Activated CD4-positive, alpha-beta T cell treated with anti-CD3 and anti-CD28 coated beads, Interleukin-2, amount 10 ng/mL, durations not matched to agents 7 days and 5 days (primary cell): ENCODE data around the gene CLEC17A. TPM values are rescaled to one million over a fixed set of nuclear protein-coding genes. Genes with fewer than 3 reads are reported as not detected.
"Not testable (repeated sequence)": the region's sequence is repeated elsewhere in the genome, so short reads cannot be mapped to it uniquely, and the experiment has no call there.

Experiments used
- CTCF ChIA-PET: fragments of 350-600 bp; sonication (Branson Sonifier 250); formaldehyde crosslinking; loops from one replicate; lab custom pipeline; 2021; ENCODE audit warnings: antibody characterized with exemption; lab: Charles Lee
- POLR2A ChIA-PET: fragments of 350-600 bp; sonication (Branson Sonifier 250); formaldehyde crosslinking; loops from one replicate; lab custom pipeline; 2021; ENCODE audit warnings: antibody characterized with exemption; lab: Charles Lee
- DNase-seq: peaks from one replicate; pipeline ENCODE4 v3.0.0-alpha.2; 2020
- H3K27ac Mint-ChIP-seq: one replicate; pipeline ENCODE4 v1.8.0; 2021; ENCODE audit warnings: mild to moderate bottlenecking, moderate library complexity, mixed read lengths
- H3K27me3 Mint-ChIP-seq: one replicate; pipeline ENCODE4 v1.8.0; 2021; ENCODE audit warnings: mixed read lengths
- H3K36me3 Mint-ChIP-seq: one replicate; pipeline ENCODE4 v1.8.0; 2021; ENCODE audit warnings: low read depth, mixed read lengths
- H3K4me1 Mint-ChIP-seq: one replicate; pipeline ENCODE4 v1.8.0; 2021; ENCODE audit warnings: mixed read lengths
- H3K4me3 Mint-ChIP-seq: one replicate; pipeline ENCODE4 v1.8.0; 2021; ENCODE audit warnings: mild to moderate bottlenecking, moderate library complexity, mixed read lengths
- H3K9me3 Mint-ChIP-seq: one replicate; pipeline ENCODE4 v1.8.0; 2021; ENCODE audit warnings: mixed read lengths
- total RNA-seq, 2 experiments: library from RNA; stranded (reverse); gene quantifications; one replicate each; pipeline ENCODE4 v1.2.3, GENCODE V29; 2021

Gene CLEC17A
- total RNA-seq, 2 experiments from 2014 or later = not detected

- ChIA-PET POLR2A (no interaction called here), CTCF (interaction anchor here (0.5 to 2.3 kb wide), 3 partner anchors 11 to 1283 kb away, joined by 3 to 8 read pairs (median 3); partner anchors contain the start of gene NDUFB7)
Measured at GRCh38 chr19:14561249-14561648, 21.6 kb upstream of the CLEC17A start.

GRCh38 chr19:14561847-14562351 lies 21.0 kb upstream of the CLEC17A start:
- H3K4me1 Mint-ChIP-seq = peaks cover 12% of the 10 kb centered on the region
- peaks cover 20% of the 10 kb centered on the region for H3K36me3 Mint-ChIP-seq
- ChIA-PET POLR2A (no interaction called here), CTCF (interaction anchor here (0.5 to 2.3 kb wide), 3 partner anchors 10 to 1284 kb away, joined by 3 to 8 read pairs (median 3); partner anchors contain the start of gene NDUFB7)
- no peak for DNase-seq
- H3K27ac Mint-ChIP-seq = no peak overlapping the region
- no peaks in the 10 kb centered on the region for H3K9me3 Mint-ChIP-seq
- H3K27me3 Mint-ChIP-seq = no peaks in the 10 kb centered on the region
- H3K4me3 Mint-ChIP-seq = no peak overlapping the region

More at GRCh38 chr19:14561249-14561648, 21.6 kb upstream of the CLEC17A start:
- no peak for DNase-seq
- H3K36me3 Mint-ChIP-seq = peaks cover 20% of the 10 kb centered on the region
- H3K27me3 Mint-ChIP-seq = no peaks in the 10 kb centered on the region
- H3K4me3 Mint-ChIP-seq = no peak overlapping the region
- H3K27ac Mint-ChIP-seq = no peak overlapping the region
- no peaks in the 10 kb centered on the region for H3K9me3 Mint-ChIP-seq
- H3K4me1 Mint-ChIP-seq = peaks cover 18% of the 10 kb centered on the region

- Mint-ChIP-seq H3K36me3 (peaks cover 27% of the 10 kb centered on the region), H3K4me1 (peaks cover 21% of the 10 kb centered on the region), H3K27ac (no peak overlapping the region)
Measured at GRCh38 chr19:14562660-14563589, 20.0 kb upstream of the CLEC17A start.

GRCh38 chr19:14563590-14563926 lies 19.3 kb upstream of the CLEC17A start:
- ChIA-PET POLR2A (no interaction called here), CTCF (interaction anchor here (1.1 to 2.3 kb wide), 2 partner anchors 8 to 10 kb away, joined by 3 to 8 read pairs; partner anchors contain the start of gene NDUFB7)
- H3K27ac Mint-ChIP-seq = peak overlapping the region; percentile 83
- no peaks in the 10 kb centered on the region for H3K9me3 Mint-ChIP-seq
- peaks cover 27% of the 10 kb centered on the region for H3K36me3 Mint-ChIP-seq
- H3K4me1 Mint-ChIP-seq = peaks cover 22% of the 10 kb centered on the region
- no peak overlapping the region for H3K4me3 Mint-ChIP-seq
- no peak for DNase-seq
- H3K27me3 Mint-ChIP-seq = no peaks in the 10 kb centered on the region

More at GRCh38 chr19:14562660-14563589, 20.0 kb upstream of the CLEC17A start:
- no peak for DNase-seq
- H3K27me3 Mint-ChIP-seq = no peaks in the 10 kb centered on the region
- POLR2A ChIA-PET = no interaction called here
- H3K9me3 Mint-ChIP-seq = no peaks in the 10 kb centered on the region
- CTCF ChIA-PET = interaction anchor here (1.1 to 2.3 kb wide), 2 partner anchors 9 to 10 kb away, joined by 3 to 8 read pairs; partner anchors contain the start of gene NDUFB7
- no peak overlapping the region for H3K4me3 Mint-ChIP-seq

- no peak overlapping the region for H3K4me3 Mint-ChIP-seq
- peak; percentile 62 for DNase-seq
- ChIA-PET POLR2A (no interaction called here), CTCF (interaction anchor here (0.9 to 1.1 kb wide), 2 partner anchors 7 to 11 kb away, joined by 3 to 6 read pairs; no protein-coding TSS in a partner anchor)
- peak overlapping the region; percentile 83 for H3K27ac Mint-ChIP-seq
- H3K4me1 Mint-ChIP-seq = peaks cover 23% of the 10 kb centered on the region
- H3K36me3 Mint-ChIP-seq = peaks cover 27% of the 10 kb centered on the region
- no peaks in the 10 kb centered on the region for H3K27me3 Mint-ChIP-seq
- no peaks in the 10 kb centered on the region for H3K9me3 Mint-ChIP-seq
Measured at GRCh38 chr19:14563989-14564651, 18.8 kb upstream of the CLEC17A start.

GRCh38 chr19:14564652-14565297 lies 18.1 kb upstream of the CLEC17A start:
- H3K9me3 Mint-ChIP-seq, H3K27me3 Mint-ChIP-seq, POLR2A ChIA-PET, H3K4me3 Mint-ChIP-seq, DNase-seq: not testable (repeated sequence)
- peak overlapping the region; percentile 25 for H3K27ac Mint-ChIP-seq
- H3K4me1 Mint-ChIP-seq = peaks cover 29% of the 10 kb centered on the region
- peaks cover 27% of the 10 kb centered on the region for H3K36me3 Mint-ChIP-seq
- CTCF ChIA-PET = interaction anchor here (0.6 to 0.9 kb wide), 2 partner anchors 8 to 31 kb away, joined by 4 to 6 read pairs; no protein-coding TSS in a partner anchor

GRCh38 chr19:14565298-14565679 lies 17.6 kb upstream of the CLEC17A start:
- Mint-ChIP-seq H3K4me1 (peaks cover 30% of the 10 kb centered on the region), H3K36me3 (peaks cover 27% of the 10 kb centered on the region), H3K4me3 (no peak overlapping the region), H3K9me3 (no peaks in the 10 kb centered on the region), H3K27me3 (no peaks in the 10 kb centered on the region), H3K27ac (no peak overlapping the region)
- no peak for DNase-seq
- ChIA-PET CTCF (interaction anchor here (0.9 kb wide), 1 partner anchor 9 kb away, joined by 6 read pairs; no protein-coding TSS in a partner anchor), POLR2A (no interaction called here)

GRCh38 chr19:14565765-14566711 lies 16.8 kb upstream of the CLEC17A start:
- ChIA-PET CTCF (no interaction called here), POLR2A (no interaction called here)
- no peaks in the 10 kb centered on the region for H3K27me3 Mint-ChIP-seq

GRCh38 chr19:14566712-14567077 lies 16.2 kb upstream of the CLEC17A start:
- POLR2A ChIA-PET = no interaction called here
- Mint-ChIP-seq H3K4me1 (peaks cover 42% of the 10 kb centered on the region), H3K27ac (no peak overlapping the region), H3K27me3 (no peaks in the 10 kb centered on the region), H3K36me3 (peaks cover 27% of the 10 kb centered on the region), H3K9me3 (no peaks in the 10 kb centered on the region), H3K4me3 (no peak overlapping the region)
- CTCF ChIA-PET = no interaction called here
- DNase-seq = no peak

More at GRCh38 chr19:14565765-14566711, 16.8 kb upstream of the CLEC17A start:
- Mint-ChIP-seq H3K36me3 (peaks cover 27% of the 10 kb centered on the region), H3K4me1 (peaks cover 37% of the 10 kb centered on the region), H3K27ac (no peak overlapping the region), H3K4me3 (no peak overlapping the region), H3K9me3 (no peaks in the 10 kb centered on the region)
- DNase-seq = no peak

GRCh38 chr19:14567079-14567478 lies 15.8 kb upstream of the CLEC17A start:
- Mint-ChIP-seq H3K4me3 (no peak overlapping the region), H3K9me3 (no peaks in the 10 kb centered on the region), H3K36me3 (peaks cover 27% of the 10 kb centered on the region), H3K4me1 (peaks cover 44% of the 10 kb centered on the region), H3K27ac (no peak overlapping the region), H3K27me3 (no peaks in the 10 kb centered on the region)
- ChIA-PET POLR2A (no interaction called here), CTCF (interaction anchor here (1.7 to 5.7 kb wide), 2 partner anchors 10 to 17 kb away, joined by 3 to 30 read pairs; no protein-coding TSS in a partner anchor)
- DNase-seq = no peak

GRCh38 chr19:14570864-14571527 lies 11.9 kb upstream of the CLEC17A start:
- no peaks in the 10 kb centered on the region for H3K9me3 Mint-ChIP-seq
- no peak for DNase-seq
- H3K4me1 Mint-ChIP-seq = peaks cover 43% of the 10 kb centered on the region
- H3K36me3 Mint-ChIP-seq = peaks cover 9% of the 10 kb centered on the region
- peak overlapping the region; percentile 92 for H3K27ac Mint-ChIP-seq
- ChIA-PET POLR2A (no interaction called here), CTCF (interaction anchor here (0.7 to 5.7 kb wide), 5 partner anchors 11 to 118 kb away, joined by 3 to 100 read pairs (median 3); partner anchors contain the start of gene ZNF333)
- H3K4me3 Mint-ChIP-seq = peak overlapping the region; percentile 94
- no peaks in the 10 kb centered on the region for H3K27me3 Mint-ChIP-seq
